HG02852 (cell line): Measurements from ENCODE around the gene ANGPTL4.
A peak's percentile ranks its signal among the peaks of the same experiment; 100 is the strongest.
"Not testable (repeated sequence)": the region's sequence is repeated elsewhere in the genome, so short reads cannot be mapped to it uniquely, and the experiment has no call there.

ENCODE experiments used
- ATAC-seq: cut with Tn5 transposase; IDR thresholded peaks from one replicate; pipeline ENCODE4 v1.9.1; 2021; ENCODE audit warnings: mild to moderate bottlenecking, moderate library complexity; ENCODE audit not compliant: unreplicated experiment

Gene ANGPTL4

GRCh38 chr19:8404391-8405151 is 40.6 kb downstream of the ANGPTL4 start:
- ATAC-seq, result no peak

GRCh38 chr19:8410718-8411117 is 46.8 kb downstream of the ANGPTL4 start:
- ATAC-seq, result not testable (repeated sequence)

GRCh38 chr19:8412783-8413628 is 49.1 kb downstream of the ANGPTL4 start, which contains the start of gene MARCHF2:
Gene MARCHF2, plus strand, starts transcription at chr19:8413305. Its CDS starts 8,536 bp downstream, at chr19:8421841.
- peak; percentile 97 for ATAC-seq

- ATAC-seq, result peak; percentile 10
Observed at GRCh38 chr19:8413629-8413995, 49.7 kb downstream of the ANGPTL4 start.

GRCh38 chr19:8416796-8417195 is 52.8 kb downstream of the ANGPTL4 start:
- ATAC-seq, result no peak

GRCh38 chr19:8421484-8422461 is 57.8 kb downstream of the ANGPTL4 start:
- ATAC-seq, result no peak

- no peak for ATAC-seq
Observed at GRCh38 chr19:8423817-8424223, 59.9 kb downstream of the ANGPTL4 start.
